ENCODE data around the gene CEMP1. TPM values are rescaled to one million over a fixed set of nuclear protein-coding genes. Genes with fewer than 3 reads are reported as not detected.
A peak's percentile ranks its signal among the peaks of the same experiment; 100 is the strongest.
"Not testable (repeated sequence)": the region's sequence is repeated elsewhere in the genome, so short reads cannot be mapped to it uniquely, and the experiment has no call there.

Gene CEMP1
- total RNA-seq, 4 donors from 2014 or later, result not detected

GRCh38 chr16:2537451-2538379 lies 6.5 kb upstream of the CEMP1 start, which contains the start of gene PDPK1:
TSS of gene PDPK1 (plus strand) at chr16:2538021. CDS start at chr16:2538113, 92 bp downstream.
- 0 to 3% methylated on average over 10 to 78 of the region's 126 CpGs for WGBS, 2 donors
- peak; percentile 80 to 85 for DNase-seq (ENCODE audit: low spot score in 2 of 2)
- peaks cover 0 to 50% (median 38%) of the 10 kb centered on the region in 4 donors for H3K4me1 ChIP-seq

GRCh38 chr16:2535625-2536013 lies 4.4 kb upstream of the CEMP1 start:
- H3K27ac ChIP-seq, result peak overlapping the region in 3 of 4 donors; percentile 50 to 89 (median 88)

More at GRCh38 chr16:2537451-2538379, 6.5 kb upstream of the CEMP1 start, which contains the start of gene PDPK1:
- Histone ChIP-seq H3K36me3 (no peaks in the 10 kb centered on the region), H3K27me3 (no peaks in the 10 kb centered on the region), H3K27ac (peak within 1 kb of the TSS; percentile 59 to 89 (median 86)), H3K4me3 (peak within 1 kb of the TSS; percentile 50 to 63 (median 62)), H3K9me3 (no peaks in the 10 kb centered on the region)
- TF ChIP-seq POLR2A (IDR thresholded peaks at IDR 0.05) (peak; percentile 11 to 37), EP300 (IDR thresholded peaks at IDR 0.05) (peak in 1 of 2 donors; percentile 66), CTCF (IDR thresholded peaks at IDR 0.05) (no peak)

GRCh38 chr16:2534335-2534734 lies 3.1 kb upstream of the CEMP1 start:
- not testable (repeated sequence) for H3K4me3 ChIP-seq; H3K27me3 ChIP-seq; DNase-seq (ENCODE audit: low spot score in 2 of 2); H3K9me3 ChIP-seq
- H3K27ac ChIP-seq, result peak overlapping the region in 2 of 4 donors; percentile 50 to 99
- H3K4me1 ChIP-seq, result peaks cover 0 to 39% (median 29%) of the 10 kb centered on the region in 4 donors
- WGBS, 2 donors, result 87 to 89% methylated on average over 5 of the region's 5 CpGs
- H3K36me3 ChIP-seq, result peaks cover 0 to 11% (median 0%) of the 10 kb centered on the region in 3 donors

More at GRCh38 chr16:2535625-2536013, 4.4 kb upstream of the CEMP1 start:
- Histone ChIP-seq H3K4me1 (peaks cover 0 to 51% (median 39%) of the 10 kb centered on the region in 4 donors), H3K36me3 (no peaks in the 10 kb centered on the region), H3K27me3 (no peaks in the 10 kb centered on the region), H3K9me3 (no peaks in the 10 kb centered on the region), H3K4me3 (no peak overlapping the region)
- no peak for DNase-seq (ENCODE audit: low spot score in 2 of 2)
- WGBS, 2 donors, result 47 to 55% methylated on average over 9 of the region's 9 CpGs
- TF ChIP-seq EP300 (IDR thresholded peaks at IDR 0.05) (peak in 1 of 2 donors; percentile 13), CTCF (IDR thresholded peaks at IDR 0.05) (no peak)

GRCh38 chr16:2533912-2534311 lies 2.7 kb upstream of the CEMP1 start:
- TF ChIP-seq EP300 (IDR thresholded peaks at IDR 0.05) (no peak), CTCF (IDR thresholded peaks at IDR 0.05) (no peak), POLR2A (IDR thresholded peaks at IDR 0.05) (no peak)

DNA sequence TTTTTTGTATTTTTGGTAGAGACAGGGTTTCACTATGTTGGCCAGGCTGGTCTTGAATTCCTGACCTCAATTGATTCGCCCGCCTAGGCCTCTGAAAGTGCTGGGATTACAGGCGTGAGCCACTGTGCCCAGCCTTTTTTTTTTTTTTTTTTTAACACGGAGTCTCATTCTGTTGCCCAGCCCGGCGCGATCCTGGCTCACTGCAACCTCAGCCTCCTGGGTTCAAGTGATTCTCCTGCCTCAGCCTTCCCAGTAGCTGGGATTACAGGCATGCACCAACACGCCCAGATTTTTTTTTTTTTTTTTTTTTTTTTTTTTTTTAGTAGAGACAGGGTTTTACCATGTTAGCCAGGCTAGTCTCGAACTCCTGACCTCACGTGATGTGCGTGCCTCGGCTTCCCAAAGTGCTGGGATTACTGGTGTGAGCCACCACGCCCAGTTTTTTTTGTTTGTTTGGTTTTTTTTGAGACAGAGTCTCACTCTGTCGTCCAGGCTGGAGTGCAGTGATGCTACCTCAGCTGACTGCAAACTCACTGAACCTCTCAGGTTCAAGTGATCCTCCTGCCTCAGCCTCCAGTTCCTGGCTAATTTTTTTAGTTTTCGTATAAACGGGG lies 2.0 kb upstream of the CEMP1 start:
- Histone ChIP-seq H3K4me3 (peak overlapping the region; percentile 52 to 81 (median 70)), H3K4me1 (peaks cover 0 to 31% (median 21%) of the 10 kb centered on the region in 4 donors), H3K27ac (peak overlapping the region; percentile 96 to 99 (median 98)), H3K36me3 (peaks cover 0 to 22% (median 0%) of the 10 kb centered on the region in 3 donors)
- 34 to 35% methylated on average over 16 of the region's 16 CpGs for WGBS, 2 donors
- not testable (repeated sequence) for DNase-seq (ENCODE audit: low spot score in 2 of 2); H3K9me3 ChIP-seq; H3K27me3 ChIP-seq

More at GRCh38 chr16:2533912-2534311, 2.7 kb upstream of the CEMP1 start:
- peaks cover 0 to 35% (median 25%) of the 10 kb centered on the region in 4 donors for H3K4me1 ChIP-seq
- no peak overlapping the region for H3K4me3 ChIP-seq
- 86 to 87% methylated on average over 11 of the region's 11 CpGs for WGBS, 2 donors
- H3K9me3 ChIP-seq, result no peaks in the 10 kb centered on the region
- peaks cover 0 to 15% (median 0%) of the 10 kb centered on the region in 3 donors for H3K36me3 ChIP-seq
- peak overlapping the region in 3 of 4 donors; percentile 96 to 99 (median 99) for H3K27ac ChIP-seq
- H3K27me3 ChIP-seq, result no peaks in the 10 kb centered on the region
- no peak for DNase-seq (ENCODE audit: low spot score in 2 of 2)

Data from tibial nerve (tissue), 4 donors.